ENCODE data around the gene ARL5A. TPM values are rescaled to one million over a fixed set of nuclear protein-coding genes. Genes with fewer than 3 reads are reported as not detected.
A peak's percentile ranks its signal among the peaks of the same experiment; 100 is the strongest.
"Not testable (repeated sequence)": the region's sequence is repeated elsewhere in the genome, so short reads cannot be mapped to it uniquely, and the experiment has no call there.

The ARL5A gene
- 10 to 100 TPM; 60.1 to 82.2 (median 64.3) TPM for total RNA-seq

GRCh38 chr2:151828143-151828889, at the start of gene ARL5A:
Gene ARL5A, minus strand, starts transcription at chr2:151828421. Its CDS starts 245 bp downstream, at chr2:151828176.
- peak within 1 kb of the TSS; percentile 80 to 94 (median 86) for H3K4me3 ChIP-seq
- WGBS, result 0% methylated on average over 19 of the region's 64 CpGs
- intact Hi-C loops (cut with DNase I), result loop anchor here (5.0 kb wide), 1 partner anchor 174 kb away; no protein-coding TSS in a partner anchor
- no peaks in the 10 kb centered on the region for H3K9me3 ChIP-seq
- H3K4me1 ChIP-seq, result peaks cover 17 to 47% (median 46%) of the 10 kb centered on the region in 4 donors
- peak within 1 kb of the TSS; percentile 87 to 92 (median 89) for H3K27ac ChIP-seq (replicated peaks in 1 of 4)
- no peaks in the 10 kb centered on the region for H3K27me3 ChIP-seq
- no peak for TF ChIP-seq EP300 (IDR thresholded peaks at IDR 0.05)
- TF ChIP-seq POLR2AphosphoS5 (IDR thresholded peaks at IDR 0.05), result peak; percentile 95 to 97
- TF ChIP-seq POLR2A (IDR thresholded peaks at IDR 0.05; ENCODE audit: low read depth), result peak; percentile 57
- TF ChIP-seq CTCF (IDR thresholded peaks at IDR 0.05), result peak in 1 of 3 experiments; percentile 18
- no peaks in the 10 kb centered on the region for H3K36me3 ChIP-seq
- peak; percentile 98 for DNase-seq (ENCODE audit: extremely low spot score)

- H3K4me3 ChIP-seq; H3K36me3 ChIP-seq; H3K27me3 ChIP-seq; H3K4me1 ChIP-seq; H3K9me3 ChIP-seq; H3K27ac ChIP-seq (replicated peaks in 1 of 4); intact Hi-C loops (cut with DNase I); DNase-seq (ENCODE audit: extremely low spot score): not testable (repeated sequence)
- no CpG with 5 or more reads among the region's 34 CpGs for WGBS
These were observed 47.4 kb upstream of the ARL5A start for GRCh38 chr2:151875631-151876030.

- Histone ChIP-seq H3K27ac (replicated peaks in 1 of 4) (no peak overlapping the region), H3K4me1 (no peaks in the 10 kb centered on the region), H3K9me3 (no peaks in the 10 kb centered on the region), H3K4me3 (no peak overlapping the region), H3K36me3 (no peaks in the 10 kb centered on the region), H3K27me3 (no peaks in the 10 kb centered on the region)
- intact Hi-C loops (cut with DNase I), result no loop called here
- no peak for DNase-seq (ENCODE audit: extremely low spot score)
- 83% methylated on average over 3 of the region's 3 CpGs for WGBS
- TF ChIP-seq POLR2A (IDR thresholded peaks at IDR 0.05; ENCODE audit: low read depth) (no peak), EP300 (IDR thresholded peaks at IDR 0.05) (no peak), POLR2AphosphoS5 (IDR thresholded peaks at IDR 0.05) (no peak), CTCF (IDR thresholded peaks at IDR 0.05) (no peak)
These were observed 44.2 kb upstream of the ARL5A start for GRCh38 chr2:151872463-151872862.

GRCh38 chr2:151869291-151869690, 41.1 kb upstream of the ARL5A start:
- Histone ChIP-seq H3K27ac (replicated peaks in 1 of 4) (no peak overlapping the region), H3K27me3 (no peaks in the 10 kb centered on the region), H3K36me3 (no peaks in the 10 kb centered on the region), H3K4me1 (no peaks in the 10 kb centered on the region), H3K4me3 (no peak overlapping the region), H3K9me3 (no peaks in the 10 kb centered on the region)
- no peak for DNase-seq (ENCODE audit: extremely low spot score)
- 85% methylated on average over 5 of the region's 5 CpGs for WGBS
- TF ChIP-seq POLR2AphosphoS5 (IDR thresholded peaks at IDR 0.05) (no peak), CTCF (IDR thresholded peaks at IDR 0.05) (no peak), POLR2A (IDR thresholded peaks at IDR 0.05; ENCODE audit: low read depth) (no peak)
- intact Hi-C loops (cut with DNase I), result no loop called here

- Histone ChIP-seq H3K4me1 (peaks cover 0 to 12% (median 5%) of the 10 kb centered on the region in 4 donors), H3K9me3 (no peaks in the 10 kb centered on the region), H3K36me3 (no peaks in the 10 kb centered on the region), H3K4me3 (no peak overlapping the region), H3K27ac (replicated peaks in 1 of 4) (no peak overlapping the region), H3K27me3 (no peaks in the 10 kb centered on the region)
- DNase-seq (ENCODE audit: extremely low spot score), result no peak
- TF ChIP-seq EP300 (IDR thresholded peaks at IDR 0.05) (no peak), POLR2A (IDR thresholded peaks at IDR 0.05; ENCODE audit: low read depth) (no peak), CTCF (IDR thresholded peaks at IDR 0.05) (no peak), POLR2AphosphoS5 (IDR thresholded peaks at IDR 0.05) (no peak)
- WGBS, result 95% methylated on average over 5 of the region's 5 CpGs
- intact Hi-C loops (cut with DNase I), result no loop called here
These were observed 34.5 kb upstream of the ARL5A start for GRCh38 chr2:151862700-151863099.

All from esophagus muscularis mucosa (tissue), 4 donors.